NK-92 (cell line): ENCODE data around the gene BHLHA15.

Source experiments
- DNase-seq: peaks from one replicate; lab custom pipeline; 2025; ENCODE audit not compliant: unreplicated experiment; lab: John Stamatoyannopoulos, UW

BHLHA15 gene

DNA sequence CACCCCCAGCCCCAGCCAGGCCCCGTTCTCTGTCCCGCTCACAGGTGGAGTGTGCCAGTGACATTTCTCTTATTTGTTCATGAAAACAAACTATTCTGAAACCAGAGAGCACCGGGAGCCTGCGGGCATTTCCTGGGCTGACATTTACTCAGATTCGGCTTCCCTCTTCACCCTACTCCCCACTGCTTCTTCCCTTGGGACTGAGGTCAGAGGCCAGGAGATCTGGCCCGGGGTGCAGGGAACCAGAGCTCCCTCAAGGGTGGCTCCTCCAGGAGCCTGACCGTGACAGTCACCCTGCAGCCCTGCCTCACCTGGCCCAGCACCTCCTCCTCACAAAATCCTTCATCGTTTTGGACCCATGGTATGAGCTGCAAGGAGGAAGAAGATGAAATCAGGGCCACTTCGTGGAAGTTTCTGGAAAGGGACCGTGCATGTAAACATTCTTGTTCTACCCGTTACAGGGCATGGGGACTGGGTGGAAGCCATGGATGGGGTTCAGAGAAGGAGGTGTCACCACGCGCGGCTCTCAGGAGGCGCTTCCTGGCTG, 12.2 kb downstream of the BHLHA15 start:
- no peak for DNase-seq

DNA sequence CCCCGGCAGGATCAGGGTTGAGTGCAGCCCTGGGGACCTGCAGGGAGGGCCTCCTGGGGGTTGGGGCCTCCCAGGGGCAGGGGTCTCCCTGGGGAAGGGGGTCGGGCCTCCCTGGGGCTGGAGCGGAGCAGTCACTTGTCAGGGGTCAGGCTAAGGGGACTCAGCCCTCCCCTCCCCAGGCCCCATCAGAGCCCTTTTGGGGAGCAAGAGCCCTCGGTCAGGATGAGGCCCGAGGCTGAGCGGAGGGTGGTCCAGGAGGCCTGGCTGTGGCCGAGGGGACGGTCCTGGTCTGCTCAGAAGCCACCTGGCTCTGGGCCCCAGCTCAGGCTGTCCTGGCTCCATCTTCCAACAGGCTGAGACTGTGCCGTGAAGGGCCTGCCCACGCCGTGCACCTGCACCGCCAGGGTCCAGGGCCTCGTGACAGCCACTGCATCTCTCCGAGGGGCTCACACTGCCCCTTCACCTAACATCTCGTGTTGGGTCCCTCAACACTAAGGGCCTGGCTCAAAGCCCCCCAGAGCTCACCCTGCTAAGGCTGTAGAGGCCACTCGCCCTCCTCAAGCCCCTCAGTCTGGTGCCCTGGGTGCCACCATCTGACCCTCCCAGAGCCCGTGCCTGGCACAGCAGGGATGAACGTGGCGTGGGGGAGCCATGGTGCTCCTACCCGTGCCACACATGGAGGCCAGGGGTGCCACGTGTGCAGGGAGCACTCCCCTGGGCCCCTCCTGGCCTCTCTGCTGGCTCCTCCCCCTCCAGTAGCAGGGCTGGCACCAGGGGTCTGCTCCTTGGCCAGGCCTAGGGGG, 12.9 kb downstream of the BHLHA15 start:
- no peak for DNase-seq

DNA sequence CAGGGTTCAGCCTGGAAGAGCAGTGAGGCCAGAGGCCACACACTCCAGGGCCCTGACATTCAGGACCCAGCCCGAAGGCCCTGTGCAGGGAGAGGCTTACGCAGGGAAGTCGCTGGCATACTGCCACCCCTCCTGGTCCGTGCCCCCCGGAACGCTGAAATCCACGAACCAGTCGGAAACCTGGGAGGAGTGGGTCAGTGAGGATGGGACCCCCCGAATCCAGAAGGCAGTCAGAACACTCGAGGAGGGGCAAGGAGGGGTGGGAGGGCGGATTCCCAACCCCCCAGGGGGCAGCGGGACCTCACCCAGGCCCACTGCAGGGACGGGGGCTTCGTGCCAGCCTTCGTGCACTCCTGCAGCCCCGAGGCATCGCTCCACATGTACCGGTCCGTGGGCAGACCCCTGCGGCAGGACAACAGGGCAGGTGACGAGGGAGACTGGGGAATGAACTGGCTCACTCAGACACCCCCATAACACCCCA, 13.5 kb downstream of the BHLHA15 start:
- no peak for DNase-seq

DNA sequence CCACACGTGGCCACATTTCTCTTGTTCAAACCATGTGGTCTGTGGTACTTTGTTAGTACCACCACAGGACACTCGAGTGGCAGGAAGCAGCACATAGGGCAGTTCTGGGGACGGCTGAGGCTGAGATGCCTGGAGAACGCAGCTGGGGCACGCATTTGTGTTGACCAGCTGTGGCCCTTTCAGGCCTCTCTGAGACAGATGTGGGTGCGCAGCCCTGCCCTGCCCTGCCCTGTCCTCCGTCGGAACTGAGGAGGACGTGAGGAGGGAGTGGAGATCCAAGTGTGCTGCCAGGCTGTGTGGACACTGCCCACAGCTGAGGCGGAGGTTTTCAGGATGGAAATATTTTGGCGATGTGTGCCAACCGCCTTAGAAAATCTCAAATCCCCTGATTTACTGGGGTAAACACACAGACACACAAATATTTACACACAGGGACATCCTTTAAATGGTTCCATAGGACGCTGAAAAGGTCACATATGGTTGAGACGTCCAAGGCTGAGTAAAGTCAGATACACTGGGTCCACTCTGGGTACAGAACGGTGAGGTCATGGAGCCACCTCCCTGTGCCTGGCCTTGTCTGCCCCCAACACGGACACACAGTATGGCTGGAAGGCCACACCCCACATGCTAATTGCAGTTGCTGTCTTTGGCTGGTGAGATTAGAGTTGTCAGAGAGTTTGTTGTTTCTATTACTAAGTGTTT, 14.8 kb downstream of the BHLHA15 start:
- no peak for DNase-seq

DNA sequence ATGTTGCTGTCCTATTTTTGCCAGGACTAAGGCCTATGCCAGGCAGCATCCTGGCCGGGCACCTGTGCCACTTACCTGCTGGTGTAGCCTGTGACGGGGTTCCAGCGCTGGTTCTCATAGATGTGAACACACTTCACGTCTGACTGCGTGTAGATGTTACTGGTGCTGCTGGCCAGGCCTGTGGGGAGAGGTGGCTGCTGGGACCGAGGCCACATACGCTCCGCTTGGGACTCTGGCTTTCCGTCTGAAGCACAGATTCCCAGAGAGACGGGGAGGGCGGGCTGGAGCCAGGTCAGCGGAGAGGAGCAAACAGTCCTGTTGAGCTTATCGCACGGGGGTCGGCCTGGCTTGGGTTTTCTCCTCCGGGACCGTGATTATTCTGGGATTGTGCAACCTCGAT, 16.7 kb downstream of the BHLHA15 start:
- DNase-seq = no peak

DNA sequence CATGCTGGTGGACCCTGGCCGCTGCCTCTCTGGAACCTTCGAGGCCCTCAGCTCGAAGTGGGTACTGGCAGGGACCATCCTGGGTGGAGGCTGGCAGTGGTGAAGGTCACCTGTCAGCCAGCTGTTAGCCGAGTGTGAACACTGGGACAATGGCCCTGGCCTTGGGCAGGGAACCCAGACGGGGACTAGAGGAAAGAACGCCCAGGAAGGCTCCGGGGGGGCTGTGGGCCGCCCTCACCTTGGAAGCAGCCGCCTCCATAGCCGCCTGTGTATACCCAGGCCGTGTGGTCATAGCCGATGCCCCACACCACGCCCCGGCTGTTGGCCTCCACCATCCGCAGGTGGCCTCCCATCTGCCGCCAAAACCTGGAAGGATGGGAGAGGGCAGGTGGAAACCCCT, 17.6 kb downstream of the BHLHA15 start:
- DNase-seq = no peak

DNA sequence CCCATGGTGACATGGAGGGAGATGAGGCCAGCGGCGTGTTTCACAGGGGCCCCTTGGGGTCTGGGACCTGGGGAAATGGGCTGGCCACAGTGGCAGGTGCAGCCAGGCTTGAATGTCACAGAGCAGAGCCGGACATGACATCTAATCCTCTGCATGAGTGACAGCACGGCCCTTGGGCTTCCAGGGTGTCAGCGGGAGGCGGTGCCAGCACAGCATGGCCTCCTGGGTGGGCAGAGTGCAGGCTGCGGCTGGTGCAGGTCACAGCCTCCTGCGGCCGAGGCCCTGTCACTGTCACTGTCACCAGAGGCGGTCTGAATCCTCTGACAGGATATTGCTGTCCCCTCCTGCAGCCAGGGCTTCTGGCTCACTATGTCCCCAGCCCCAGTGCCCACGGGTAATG, 18.2 kb downstream of the BHLHA15 start:
- no peak for DNase-seq

DNA sequence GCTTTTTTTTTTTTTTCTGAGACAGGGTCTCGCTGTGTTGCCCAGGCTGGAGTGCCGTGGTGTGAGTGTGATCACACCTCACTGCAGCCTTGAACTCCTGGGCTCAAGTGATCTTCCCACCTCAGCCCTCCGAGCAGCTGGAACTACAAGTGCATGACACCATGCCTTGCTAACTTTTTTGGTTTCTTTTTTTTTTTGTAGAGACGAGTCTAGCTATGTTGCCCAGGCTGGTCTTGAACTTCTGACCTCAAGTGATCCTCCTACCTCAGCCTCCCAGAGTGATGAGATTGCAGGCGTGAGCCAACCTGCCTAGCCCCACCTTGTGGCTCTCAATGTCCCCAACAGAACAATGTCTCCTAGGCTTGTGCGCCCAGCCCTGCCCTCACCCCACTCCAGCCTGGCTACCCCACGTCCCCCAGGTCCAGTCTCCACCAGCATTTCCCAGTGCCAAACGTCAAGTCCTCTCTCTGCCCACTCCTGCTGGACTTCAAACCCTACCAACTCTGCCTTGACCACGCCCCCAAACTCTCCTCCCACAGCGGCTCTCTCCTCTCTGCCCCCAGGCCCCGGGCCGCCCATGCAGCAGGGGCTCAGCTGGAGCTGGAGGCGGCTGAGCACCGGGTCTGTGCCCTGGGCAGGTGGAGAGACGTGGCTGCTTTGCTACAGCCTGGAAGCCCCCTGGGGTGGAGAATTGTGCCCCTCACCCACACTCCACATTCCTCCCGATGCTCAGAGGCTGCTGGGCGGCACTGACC, 18.9 kb downstream of the BHLHA15 start:
- no peak for DNase-seq

DNA sequence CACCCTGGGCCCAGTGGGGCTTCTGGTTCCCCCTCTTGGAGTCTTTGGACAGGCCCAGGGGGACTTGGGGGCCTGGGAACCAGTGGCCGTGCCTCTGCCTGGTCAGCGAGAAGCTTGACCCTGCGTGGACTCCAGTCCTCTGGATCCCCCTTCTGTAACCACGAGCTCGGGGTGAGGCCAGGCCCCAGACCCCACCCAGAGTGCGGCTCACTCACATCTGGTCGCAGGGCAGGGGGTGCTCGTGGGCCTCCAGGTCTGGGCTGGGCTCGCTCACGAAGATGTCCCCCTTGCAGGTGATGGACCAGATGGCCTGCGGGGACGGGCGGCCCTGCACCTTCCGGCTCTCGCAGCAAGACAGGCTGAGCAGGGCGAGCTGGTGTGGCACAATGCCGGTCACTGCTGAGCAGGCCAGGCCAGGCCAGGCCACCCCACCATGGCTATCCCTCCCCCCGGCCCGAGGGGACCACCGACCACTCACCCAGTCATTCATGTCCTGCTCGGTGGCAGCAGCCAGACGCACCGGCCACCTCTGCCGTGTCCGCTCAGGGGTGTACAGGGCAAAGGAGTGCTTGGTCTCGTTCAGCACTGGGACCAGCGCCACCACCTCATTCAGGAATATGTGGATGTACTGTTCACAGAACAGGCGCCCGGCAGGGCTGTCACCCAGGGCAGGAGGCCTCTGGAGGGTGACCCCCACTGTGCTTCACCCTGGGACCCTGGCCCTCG, 19.7 kb downstream of the BHLHA15 start:
- no peak for DNase-seq

DNA sequence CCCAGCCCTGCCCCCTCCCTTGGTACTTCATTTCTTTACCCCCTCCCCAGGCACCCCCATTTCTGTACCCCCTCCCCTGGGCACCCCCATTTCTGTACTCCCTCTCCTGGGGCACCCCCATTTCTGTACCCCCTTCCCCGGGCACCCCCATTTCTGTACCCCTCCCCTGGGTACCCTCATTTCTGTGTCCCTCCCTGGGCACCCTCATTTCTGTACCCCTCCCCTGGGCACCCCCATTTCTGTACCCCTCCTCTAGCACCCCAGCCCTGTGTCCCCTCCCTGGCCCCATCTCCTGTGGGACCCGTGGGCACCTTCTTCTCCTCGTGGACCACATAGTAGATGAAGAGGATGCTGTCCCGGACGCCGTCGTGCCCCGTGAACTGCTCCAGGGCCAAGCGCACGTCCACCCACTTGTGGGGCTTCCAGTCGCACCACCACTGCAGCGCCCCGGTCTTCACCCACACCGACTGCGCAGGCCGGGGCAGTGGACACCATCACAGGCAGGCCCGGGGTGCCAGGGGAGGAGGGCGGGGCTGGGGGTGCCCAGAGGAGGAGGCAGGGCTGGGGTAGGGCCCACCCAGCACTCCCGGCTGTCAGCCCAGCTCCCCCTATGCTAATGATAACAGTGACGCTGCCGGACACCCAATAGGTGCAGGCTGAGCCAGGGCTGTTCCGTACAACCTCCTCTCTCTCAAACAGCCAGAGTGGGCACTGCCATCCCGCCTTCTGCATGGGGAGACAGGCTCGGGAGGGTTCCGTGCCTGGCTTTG, 20.4 kb downstream of the BHLHA15 start:
- DNase-seq = no peak

DNA sequence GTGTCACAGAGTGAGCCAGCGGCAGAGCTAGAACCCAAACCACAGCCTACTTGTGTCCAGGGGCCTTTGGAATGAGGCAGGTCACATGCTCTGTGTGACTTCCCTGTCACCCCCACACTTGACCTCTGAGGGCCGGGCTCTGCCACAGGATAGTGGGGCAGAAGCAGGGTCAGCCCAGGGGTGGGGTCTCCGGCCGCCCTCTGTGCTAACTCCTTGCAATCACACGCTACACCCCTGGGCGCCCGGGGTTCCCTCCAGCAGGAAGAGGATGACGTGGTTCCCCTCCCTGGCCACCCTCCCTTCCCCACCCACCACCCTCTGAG, 21.0 kb downstream of the BHLHA15 start:
- DNase-seq = no peak

DNA sequence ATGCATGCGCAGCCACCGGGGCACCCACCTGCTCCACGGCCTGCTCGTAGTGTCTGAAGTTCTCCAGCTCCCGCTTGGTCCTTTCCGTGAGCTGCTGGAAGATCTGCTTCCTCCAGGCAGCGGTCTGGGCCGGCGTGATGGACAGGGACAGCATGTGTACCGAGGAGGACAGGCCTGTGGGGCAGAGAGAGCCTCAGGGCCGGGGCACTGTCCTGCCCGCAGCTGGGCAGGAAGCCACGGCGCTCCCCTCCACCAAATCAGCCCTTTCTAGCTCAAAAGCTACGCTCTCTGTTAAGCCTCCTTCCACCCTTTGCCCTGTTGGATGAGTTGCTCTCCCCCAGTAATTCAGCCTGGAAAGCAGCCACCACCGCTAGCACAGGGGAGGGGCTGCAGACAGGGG, 21.6 kb downstream of the BHLHA15 start:
- no peak for DNase-seq

DNA sequence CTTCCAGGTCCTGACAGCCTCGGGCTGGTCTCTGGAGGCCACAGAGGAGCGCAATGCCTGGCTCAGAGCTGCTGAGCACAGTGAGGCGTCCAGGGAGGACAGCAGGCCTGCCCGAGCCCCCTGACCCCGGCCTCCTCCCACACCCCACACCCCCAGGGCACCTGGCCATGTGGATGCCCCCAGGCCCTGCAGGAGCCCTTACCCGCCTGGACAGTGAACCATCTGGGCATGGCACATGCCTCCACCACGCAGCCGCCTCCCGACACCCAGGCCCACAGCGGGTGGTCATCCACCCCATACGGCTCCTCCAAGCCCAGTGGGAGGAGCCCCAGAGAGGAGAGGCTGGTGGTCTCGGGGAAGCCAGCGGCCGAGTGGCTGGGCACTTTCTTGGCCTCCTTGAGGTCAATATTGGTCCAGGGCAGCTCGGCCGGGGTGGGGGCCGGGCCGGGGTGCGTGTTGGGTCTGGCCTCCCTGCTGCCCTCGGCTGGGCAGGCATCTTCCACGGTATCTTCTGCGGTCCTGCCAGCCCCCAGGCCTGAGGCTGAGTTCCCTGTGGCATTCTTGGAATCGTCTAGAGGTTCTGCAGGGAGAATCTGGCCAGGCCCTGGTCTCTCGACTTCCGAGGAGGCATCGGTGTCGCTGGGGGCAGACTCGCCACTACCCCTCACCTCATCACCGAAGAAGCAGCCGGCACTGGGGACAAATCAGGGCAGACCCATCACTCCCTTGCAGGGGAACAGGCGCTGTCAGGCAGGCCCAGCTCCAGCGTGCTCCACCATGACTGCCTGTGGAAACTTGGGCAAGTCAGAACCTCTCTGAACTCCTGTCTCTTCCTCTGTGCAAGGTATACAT, 22.2 kb downstream of the BHLHA15 start:
- no peak for DNase-seq

DNA sequence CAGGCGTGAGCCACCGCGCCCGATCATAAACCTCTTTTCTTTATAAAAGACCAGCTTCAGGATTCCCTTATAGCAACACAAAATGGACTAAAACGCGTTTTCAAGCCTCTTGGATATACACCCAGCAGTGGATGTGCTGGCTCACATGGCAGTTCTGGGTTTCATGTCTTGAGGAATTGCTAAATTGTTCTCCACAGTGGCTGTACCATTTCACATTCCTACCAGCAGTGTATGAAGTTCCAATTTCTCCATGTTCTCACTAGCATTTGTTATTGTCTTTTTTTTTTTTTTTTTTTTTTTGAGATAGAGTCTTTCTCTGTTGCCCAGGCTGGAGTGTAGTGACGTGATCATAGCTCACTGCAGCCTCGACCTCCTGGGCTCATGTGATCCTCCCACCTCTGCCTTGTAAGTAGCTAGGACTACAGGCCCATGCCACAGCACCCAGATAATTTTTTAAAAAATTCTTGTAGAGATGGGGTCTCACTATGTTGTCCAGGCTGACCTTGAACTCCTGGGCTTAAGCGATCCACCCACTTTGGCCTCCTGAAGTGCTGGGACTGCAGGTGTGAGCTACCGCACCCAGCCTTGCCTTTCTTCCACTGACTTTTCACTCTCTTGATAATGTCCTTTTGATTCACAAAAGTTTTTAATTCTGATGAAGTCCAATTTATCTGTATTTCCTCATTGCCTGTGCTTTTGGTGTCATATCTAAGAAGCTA, 23.3 kb downstream of the BHLHA15 start:
- no peak for DNase-seq

DNA sequence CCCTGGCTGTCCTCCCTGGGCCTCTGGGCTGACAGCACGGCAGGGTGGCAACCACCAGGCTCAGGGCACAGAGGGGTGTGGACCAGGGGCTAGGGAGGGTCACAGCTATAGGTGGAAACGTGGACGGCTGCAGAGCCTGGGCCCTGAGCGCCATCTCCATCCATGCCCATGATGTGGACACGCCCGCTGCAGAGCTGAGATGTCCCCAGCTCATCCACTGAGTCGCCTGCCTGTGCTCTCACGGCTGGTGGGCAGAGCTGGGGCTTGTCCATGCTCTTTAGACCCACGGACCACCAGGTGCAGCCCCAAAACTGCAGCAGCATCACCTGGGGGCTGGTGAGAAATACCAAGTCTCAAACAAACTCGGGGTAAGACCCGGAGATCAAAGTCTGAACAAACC, 24.7 kb downstream of the BHLHA15 start:
- DNase-seq = no peak

DNA sequence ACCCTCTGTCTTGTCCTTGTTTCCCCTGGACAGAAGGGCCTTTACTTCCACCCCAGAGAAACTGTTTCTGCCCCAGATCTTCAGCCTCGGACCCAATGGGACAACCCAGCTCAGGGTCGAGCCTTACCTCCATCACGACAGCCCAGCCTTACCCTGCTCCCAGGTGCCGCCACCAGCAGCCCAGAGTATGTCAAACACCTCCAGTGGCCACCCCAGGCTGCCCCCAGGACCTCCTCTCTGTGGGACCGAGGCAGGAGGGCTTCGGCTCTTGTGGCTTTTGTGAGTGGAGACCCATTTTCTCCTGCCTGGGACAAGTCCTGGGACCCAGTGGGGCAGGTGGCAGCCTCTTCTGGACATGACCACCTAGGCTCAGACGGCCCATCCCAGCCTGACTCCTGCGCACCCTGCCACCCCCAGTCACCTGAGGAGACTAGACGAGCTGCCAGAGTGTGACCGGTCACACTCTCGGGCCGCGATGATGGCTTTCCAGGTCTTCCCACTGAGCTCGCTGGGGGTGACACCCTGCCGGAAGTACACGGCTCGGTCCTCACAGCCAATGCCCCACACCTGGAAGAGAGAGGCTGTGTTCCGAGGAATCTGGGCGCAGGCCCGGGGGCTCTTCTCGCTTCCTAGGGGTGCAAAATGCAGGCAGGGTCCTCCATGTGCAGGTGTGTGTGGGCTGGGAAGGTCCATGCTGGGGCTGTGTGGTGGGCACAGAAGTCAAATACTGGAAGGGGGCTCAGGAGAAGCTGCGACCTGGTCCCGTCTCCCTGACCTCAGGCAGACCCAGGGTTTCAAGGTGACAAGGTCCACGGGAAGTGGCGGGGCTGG, 25.3 kb downstream of the BHLHA15 start:
- DNase-seq = no peak

DNA sequence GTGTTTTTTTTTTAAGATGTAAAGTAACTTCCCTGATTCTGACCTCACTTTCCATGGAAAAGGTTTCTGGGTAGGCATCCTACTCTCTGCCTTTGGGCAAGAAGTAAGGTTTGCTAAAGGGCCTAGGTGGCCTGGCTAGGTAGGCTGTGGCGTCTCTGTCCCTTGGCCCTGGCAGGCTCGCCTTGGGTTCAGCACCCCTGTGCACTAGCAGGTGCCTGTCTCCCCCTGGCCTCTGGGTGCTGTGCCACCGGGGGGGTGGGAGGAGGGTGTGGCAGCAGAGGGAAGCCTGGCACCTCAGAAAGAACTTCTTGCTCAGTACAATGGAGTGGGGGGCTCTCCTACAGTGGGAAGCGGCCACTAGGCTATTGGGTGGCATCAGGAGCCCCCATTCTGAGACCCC, 26.8 kb downstream of the BHLHA15 start:
- no peak for DNase-seq

DNA sequence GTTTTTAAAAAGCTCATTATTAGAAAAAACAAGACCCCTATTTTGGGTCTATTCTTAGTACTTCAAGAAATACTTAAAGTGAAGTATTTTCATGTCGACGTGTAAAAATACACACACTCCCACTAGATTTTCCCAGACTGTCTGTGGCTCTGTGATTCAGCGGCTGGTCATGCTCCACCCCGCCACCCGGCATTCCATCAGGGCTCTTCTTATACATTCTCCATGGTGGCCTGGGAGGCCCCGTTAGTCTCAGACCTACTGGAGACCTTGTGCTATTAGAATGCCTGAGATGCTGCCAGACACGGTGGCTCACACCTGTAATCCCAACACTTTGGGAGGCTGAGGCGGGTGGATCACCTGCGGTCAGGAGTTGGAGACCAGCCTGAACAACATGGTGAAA, 27.7 kb downstream of the BHLHA15 start:
- DNase-seq = no peak
